ENCODE measurements around the gene GTF2I.
"Not testable (repeated sequence)": the region's sequence is repeated elsewhere in the genome, so short reads cannot be mapped to it uniquely, and the experiment has no call there.

GRCh38 chr7:74661836-74662794 is 4.6 kb downstream of the GTF2I start:
- TF ChIP-seq CTCF, POLR2A (IDR thresholded peaks at IDR 0.05): not testable (repeated sequence)

Data from adrenal gland (tissue), 5 donors.